MM.1S (cell line): ENCODE data around the gene TNFSF13B.

ENCODE experiments used
- CTCF ChIP-seq: fragments of 300-600 bp; sonication (generic); IDR thresholded peaks from 2 replicates; pipeline ENCODE4 v1.5.1; 2016; ENCODE audit warnings: antibody characterized with exemption, low read length, mixed read lengths
- EZH2 ChIP-seq: fragments of 300-600 bp; sonication (generic); optimal IDR thresholded peaks from 2 replicates; pipeline ENCODE3; 2017; ENCODE audit warnings: low read depth, mild to moderate bottlenecking, antibody characterized with exemption, low read length, mixed read lengths
- EZH2phosphoT487 ChIP-seq: fragments of 300-600 bp; sonication (generic); IDR thresholded peaks from 2 replicates; pipeline ENCODE4 v1.6.1; 2018; ENCODE audit warnings: antibody characterized with exemption, low read length

- no peak for TF ChIP-seq CTCF
- no peak for TF ChIP-seq EZH2phosphoT487
- TF ChIP-seq EZH2 = no peak
These were observed 44.1 kb upstream of the TNFSF13B start for GRCh38 chr13:108225440-108225839.
